MM.1S (cell line): ENCODE measurements around the gene RUSF1.
A peak's percentile ranks its signal among the peaks of the same experiment; 100 is the strongest.

Source experiments
- DNase-seq: peaks from one replicate; pipeline ENCODE4 v3.0.0-alpha.2; 2015
- H2AFZ ChIP-seq: fragments of 300-600 bp; sonication (generic); 2 replicates; pipeline ENCODE4 v1.6.0; 2016; ENCODE audit warnings: antibody characterized with exemption, low read length
- H3F3A ChIP-seq: fragments of 300-600 bp; sonication (generic); 2 replicates; pipeline ENCODE4 v1.6.1; 2016; ENCODE audit warnings: mild to moderate bottlenecking, antibody characterized with exemption, low read length, moderate library complexity, mixed read lengths; ENCODE audit not compliant: insufficient read depth
- H3K27ac ChIP-seq: fragments of 300-600 bp; sonication (generic); 2 replicates; pipeline ENCODE4 v1.5.1; 2016; ENCODE audit warnings: mild to moderate bottlenecking, low read length
- H3K27me3 ChIP-seq: fragments of 300-600 bp; sonication (generic); replicated peaks from 2 replicates; pipeline ENCODE4 v1.6.0; 2016; ENCODE audit warnings: low read length; ENCODE audit not compliant: insufficient read depth
- H3K36me3 ChIP-seq: fragments of 300-600 bp; sonication (generic); replicated peaks from 2 replicates; pipeline ENCODE4 v1.6.1; 2016; ENCODE audit warnings: mild to moderate bottlenecking, low read length, mixed read lengths; ENCODE audit not compliant: insufficient read depth
- H3K4me1 ChIP-seq: fragments of 300-600 bp; sonication (generic); 2 replicates; pipeline ENCODE4 v1.6.1; 2016; ENCODE audit warnings: low read length, mixed read lengths
- H3K4me2 ChIP-seq: fragments of 300-600 bp; sonication (generic); 2 replicates; pipeline ENCODE4 v1.6.0; 2016; ENCODE audit warnings: low read depth, low read length
- H3K4me3 ChIP-seq: fragments of 300-600 bp; sonication (generic); 2 replicates; pipeline ENCODE4 v1.5.1; 2016; ENCODE audit warnings: low read length, mixed read lengths
- H3K79me2 ChIP-seq: fragments of 300-600 bp; sonication (generic); 2 replicates; pipeline ENCODE4 v1.6.1; 2016; ENCODE audit warnings: mixed run types, low read length, mixed read lengths
- H3K9ac ChIP-seq: fragments of 300-600 bp; sonication (generic); 2 replicates; pipeline ENCODE4 v1.6.1; 2016; ENCODE audit warnings: low read length, mixed read lengths
- H3K9me2 ChIP-seq: fragments of 300-600 bp; sonication (generic); replicated peaks from 2 replicates; pipeline ENCODE4 v1.6.1; 2016; ENCODE audit warnings: mild to moderate bottlenecking, low read length, mixed read lengths; ENCODE audit not compliant: insufficient read depth
- H3K9me3 ChIP-seq: fragments of 300-600 bp; sonication (generic); replicated peaks from 2 replicates; pipeline ENCODE4 v1.6.1; 2016; ENCODE audit warnings: mild to moderate bottlenecking, low read length, mixed read lengths; ENCODE audit not compliant: insufficient read depth
- H4K20me1 ChIP-seq: fragments of 300-600 bp; sonication (generic); 2 replicates; pipeline ENCODE4 v1.6.1; 2016; ENCODE audit warnings: mild to moderate bottlenecking, low read length, moderate library complexity, mixed read lengths; ENCODE audit not compliant: insufficient read depth
- EZH2 ChIP-seq: fragments of 300-600 bp; sonication (generic); optimal IDR thresholded peaks from 2 replicates; pipeline ENCODE3; 2017; ENCODE audit warnings: low read depth, mild to moderate bottlenecking, antibody characterized with exemption, low read length, mixed read lengths
- EZH2phosphoT487 ChIP-seq: fragments of 300-600 bp; sonication (generic); IDR thresholded peaks from 2 replicates; pipeline ENCODE4 v1.6.1; 2018; ENCODE audit warnings: antibody characterized with exemption, low read length
- TF ChIP-seq, protein P1 (sequence below): fragments of 300-600 bp; sonication (generic); IDR thresholded peaks from 2 replicates; pipeline ENCODE4 v1.5.1; 2016; ENCODE audit warnings: antibody characterized with exemption, low read length, mixed read lengths

The RUSF1 gene

DNA sequence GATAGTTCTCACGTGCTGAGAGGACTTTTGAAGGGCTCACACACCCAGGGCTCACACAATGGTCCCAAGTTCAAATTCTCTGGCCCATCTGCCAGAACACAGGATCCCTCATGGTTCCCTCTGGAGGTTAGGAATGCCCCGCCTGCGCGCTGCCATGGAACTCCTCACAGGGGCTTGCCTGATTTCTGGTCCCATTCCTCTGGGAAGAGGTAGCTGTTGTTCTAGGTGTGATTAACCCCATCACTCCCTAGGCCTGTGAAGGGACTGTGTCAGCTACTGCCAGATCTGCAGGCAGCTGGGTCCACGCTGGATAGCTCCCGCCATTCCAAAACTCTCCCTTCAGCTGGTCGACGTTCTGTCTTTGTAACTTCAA, 51.2 kb downstream of the RUSF1 start:
- Histone ChIP-seq H3K9me2 (no peaks in the 10 kb centered on the region), H3K79me2 (peaks cover 43% of the 10 kb centered on the region), H3K4me1 (peaks cover 5% of the 10 kb centered on the region), H3K9me3 (no peaks in the 10 kb centered on the region), H3K4me3 (no peak overlapping the region), H3K9ac (no peak overlapping the region), H3F3A (peaks cover 19% of the 10 kb centered on the region), H3K27me3 (no peaks in the 10 kb centered on the region), H2AFZ (no peak overlapping the region), H3K27ac (no peak overlapping the region), H3K36me3 (no peaks in the 10 kb centered on the region), H4K20me1 (no peaks in the 10 kb centered on the region), H3K4me2 (peak overlapping the region; percentile 62; the same call in 1 of the 2 replicates)
- TF ChIP-seq, protein P1, sequence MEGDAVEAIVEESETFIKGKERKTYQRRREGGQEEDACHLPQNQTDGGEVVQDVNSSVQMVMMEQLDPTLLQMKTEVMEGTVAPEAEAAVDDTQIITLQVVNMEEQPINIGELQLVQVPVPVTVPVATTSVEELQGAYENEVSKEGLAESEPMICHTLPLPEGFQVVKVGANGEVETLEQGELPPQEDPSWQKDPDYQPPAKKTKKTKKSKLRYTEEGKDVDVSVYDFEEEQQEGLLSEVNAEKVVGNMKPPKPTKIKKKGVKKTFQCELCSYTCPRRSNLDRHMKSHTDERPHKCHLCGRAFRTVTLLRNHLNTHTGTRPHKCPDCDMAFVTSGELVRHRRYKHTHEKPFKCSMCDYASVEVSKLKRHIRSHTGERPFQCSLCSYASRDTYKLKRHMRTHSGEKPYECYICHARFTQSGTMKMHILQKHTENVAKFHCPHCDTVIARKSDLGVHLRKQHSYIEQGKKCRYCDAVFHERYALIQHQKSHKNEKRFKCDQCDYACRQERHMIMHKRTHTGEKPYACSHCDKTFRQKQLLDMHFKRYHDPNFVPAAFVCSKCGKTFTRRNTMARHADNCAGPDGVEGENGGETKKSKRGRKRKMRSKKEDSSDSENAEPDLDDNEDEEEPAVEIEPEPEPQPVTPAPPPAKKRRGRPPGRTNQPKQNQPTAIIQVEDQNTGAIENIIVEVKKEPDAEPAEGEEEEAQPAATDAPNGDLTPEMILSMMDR: no peak
- TF ChIP-seq EZH2phosphoT487 (no peak), EZH2 (no peak)
- DNase-seq: no peak

DNA sequence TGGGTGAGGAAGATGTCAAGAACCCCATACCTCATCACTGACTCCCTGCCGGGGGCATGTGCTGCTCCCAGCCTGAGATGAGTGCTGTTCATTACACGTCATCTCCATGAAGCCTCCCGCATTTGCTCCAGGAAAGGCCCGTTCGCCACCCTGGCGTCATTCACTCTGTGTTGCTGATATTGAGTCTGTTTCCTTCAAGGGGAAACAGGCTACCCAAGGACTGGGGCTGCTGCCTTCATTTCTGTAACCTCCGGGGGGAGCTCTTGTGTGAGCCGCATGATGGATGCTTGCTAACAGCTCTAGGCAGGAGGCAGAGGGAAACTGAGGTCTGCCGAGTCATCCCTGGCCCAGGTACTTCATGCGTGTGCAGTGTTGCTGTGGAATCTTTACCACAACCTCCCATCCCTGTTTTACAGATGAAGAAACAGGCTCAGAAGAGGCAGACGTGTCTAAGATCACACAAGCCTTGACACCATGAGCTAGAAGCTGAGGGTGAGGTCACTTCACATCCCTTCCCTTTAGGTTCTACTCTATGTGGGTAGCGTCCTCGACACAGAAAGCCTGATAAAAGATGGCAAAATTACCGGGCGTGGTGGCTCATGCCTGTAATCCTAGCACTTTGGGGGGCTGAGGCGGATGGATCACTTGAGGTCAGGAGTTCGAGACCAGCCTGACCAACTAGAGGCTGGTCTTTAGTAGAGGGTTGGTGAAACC, 52.4 kb downstream of the RUSF1 start:
- no peaks in the 10 kb centered on the region for H4K20me1 ChIP-seq
- TF ChIP-seq, protein P1: peak; percentile 18; the same call in 1 of the 2 replicates
- no peak for TF ChIP-seq EZH2
- TF ChIP-seq EZH2phosphoT487: no peak
- no peaks in the 10 kb centered on the region for H3K9me3 ChIP-seq
- peaks cover 37% of the 10 kb centered on the region for H3K79me2 ChIP-seq
- no peak for DNase-seq
- H3K4me1 ChIP-seq: peaks cover 5% of the 10 kb centered on the region
- H3K27ac ChIP-seq: no peak overlapping the region
- H3K27me3 ChIP-seq: no peaks in the 10 kb centered on the region
- no peak overlapping the region for H3K9ac ChIP-seq
- no peak overlapping the region for H3K4me2 ChIP-seq
- no peak overlapping the region for H2AFZ ChIP-seq
- no peaks in the 10 kb centered on the region for H3K9me2 ChIP-seq
- no peak overlapping the region for H3K4me3 ChIP-seq
- H3F3A ChIP-seq: peaks cover 19% of the 10 kb centered on the region
- H3K36me3 ChIP-seq: no peaks in the 10 kb centered on the region

DNA sequence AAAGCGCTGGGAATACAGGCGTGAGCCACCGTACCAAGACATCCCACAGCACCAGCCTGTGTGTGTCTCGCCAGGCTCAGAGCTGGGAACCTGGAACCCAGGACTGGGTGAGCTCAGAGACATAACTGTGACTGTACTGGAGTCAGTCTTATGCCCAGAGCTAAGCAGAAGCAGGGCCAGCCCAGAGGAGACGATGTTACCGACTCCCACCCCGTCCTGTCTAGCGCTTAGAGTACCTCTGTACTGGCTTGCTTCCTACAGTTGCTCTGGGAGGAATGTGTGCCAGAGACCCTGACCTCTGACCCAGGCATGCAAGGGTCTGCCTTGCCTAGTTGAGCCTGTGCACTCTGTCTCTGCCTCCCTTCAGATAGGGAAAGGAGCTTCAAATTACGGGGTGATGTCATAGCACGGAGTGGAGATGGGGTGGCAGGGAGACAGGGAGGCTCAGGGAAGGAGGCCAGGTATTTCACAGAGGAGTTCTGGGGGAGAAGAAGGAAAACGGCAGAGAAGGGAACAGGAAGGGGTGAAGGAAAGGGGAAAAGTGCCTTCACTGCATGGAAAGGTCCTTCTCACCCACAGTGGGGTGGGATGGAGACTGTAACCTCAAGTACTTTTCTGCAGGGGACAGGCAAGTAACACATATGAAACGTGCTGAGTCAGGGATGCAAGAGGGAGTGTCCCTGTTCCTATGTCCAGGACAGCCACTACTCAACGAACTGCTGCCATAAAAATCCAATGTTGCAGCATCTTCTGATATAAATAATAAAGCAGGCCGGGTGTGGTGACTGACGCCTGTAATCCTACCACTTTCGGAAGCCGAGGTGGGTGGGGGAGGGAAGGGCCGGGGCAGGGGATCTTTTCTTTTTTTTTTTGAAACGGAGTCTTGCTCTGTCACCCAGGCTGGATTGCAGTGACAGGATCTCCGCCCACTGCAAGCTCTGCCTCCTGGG, 54.7 kb downstream of the RUSF1 start:
- DNase-seq: no peak
- Histone ChIP-seq H3K27ac (no peak overlapping the region), H3K4me2 (no peak overlapping the region)

More for the DNA sequence above, 54.7 kb downstream of the RUSF1 start:
- H3K9ac ChIP-seq: no peak overlapping the region
- no peak overlapping the region for H3K4me3 ChIP-seq
- TF ChIP-seq, protein P1: no peak
- TF ChIP-seq EZH2phosphoT487: no peak
- no peak for TF ChIP-seq EZH2
- H3K36me3 ChIP-seq: no peaks in the 10 kb centered on the region
- H3K4me1 ChIP-seq: no peaks in the 10 kb centered on the region
- H3F3A ChIP-seq: peaks cover 4% of the 10 kb centered on the region; the same call in 1 of the 2 replicates
- no peaks in the 10 kb centered on the region for H4K20me1 ChIP-seq
- peaks cover 29% of the 10 kb centered on the region for H3K79me2 ChIP-seq
- H3K27me3 ChIP-seq: no peaks in the 10 kb centered on the region
- no peaks in the 10 kb centered on the region for H3K9me2 ChIP-seq
- no peaks in the 10 kb centered on the region for H3K9me3 ChIP-seq
- no peak overlapping the region for H2AFZ ChIP-seq
